DMS153 treated with DMSO at 0.1 percent for 48 hours (cell line): Measurements from ENCODE around the gene DUSP7.

Source experiments
- DNase-seq: peaks from one replicate; lab custom pipeline; 2025; ENCODE audit not compliant: unreplicated experiment; lab: John Stamatoyannopoulos, UW

The DUSP7 gene

DNA sequence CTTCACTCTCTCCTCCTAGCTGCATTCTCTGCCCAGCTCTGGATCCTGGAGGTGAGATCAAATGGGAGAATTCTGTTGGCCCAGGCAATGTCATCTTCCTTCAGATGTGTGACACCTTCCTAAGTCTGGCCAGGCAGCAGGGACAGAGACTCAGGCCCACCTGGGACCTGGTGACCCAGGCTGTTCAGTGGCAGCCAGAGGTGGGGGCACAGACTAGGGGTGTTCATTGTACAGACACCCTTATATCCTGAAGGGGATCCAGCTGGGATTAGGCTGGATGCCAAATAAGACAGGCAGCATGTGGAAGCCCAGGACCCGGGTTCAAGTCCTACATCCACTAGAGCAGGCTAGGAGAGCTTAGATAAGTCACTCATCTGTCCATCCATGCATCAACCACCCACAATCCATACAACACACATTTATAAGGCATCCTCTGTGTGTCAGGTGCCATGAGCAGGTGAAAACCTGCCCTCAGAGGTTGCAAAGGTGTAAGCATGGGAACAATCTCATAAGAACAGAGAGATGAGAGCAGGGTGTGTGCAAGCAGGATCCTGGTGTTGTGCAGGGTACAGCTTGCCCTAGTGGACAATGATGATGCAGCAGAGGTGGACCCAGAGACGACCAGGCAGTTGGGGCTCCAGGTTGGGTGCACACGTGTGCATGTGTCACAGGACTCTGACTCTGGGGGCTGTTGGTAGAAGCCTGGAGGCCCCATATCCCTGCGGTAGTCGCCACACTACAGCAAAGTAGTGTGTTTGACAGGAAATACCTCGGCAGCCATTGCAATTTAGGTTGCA lies 42.4 kb downstream of the DUSP7 start:
- no peak for DNase-seq

DNA sequence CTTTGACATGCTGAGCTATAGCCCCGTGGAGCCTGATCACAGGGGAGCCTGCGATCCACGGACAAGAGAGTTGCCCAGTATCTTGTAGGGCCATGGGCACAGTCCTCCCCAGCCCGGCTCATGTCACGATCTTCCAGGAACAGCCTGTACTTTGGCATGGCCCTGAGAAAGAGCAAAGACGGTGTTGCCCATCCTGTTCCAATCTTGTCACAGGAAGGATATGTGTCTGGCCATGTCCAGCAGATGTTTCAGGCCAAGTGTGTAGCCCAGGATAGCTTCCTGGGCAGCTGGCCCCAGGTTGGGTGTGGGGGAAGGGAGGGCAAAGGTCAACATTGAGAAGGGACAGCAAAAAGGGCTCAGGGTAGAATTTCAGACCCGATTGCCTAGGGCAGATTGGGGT lies 43.7 kb downstream of the DUSP7 start:
- DNase-seq, result no peak

DNA sequence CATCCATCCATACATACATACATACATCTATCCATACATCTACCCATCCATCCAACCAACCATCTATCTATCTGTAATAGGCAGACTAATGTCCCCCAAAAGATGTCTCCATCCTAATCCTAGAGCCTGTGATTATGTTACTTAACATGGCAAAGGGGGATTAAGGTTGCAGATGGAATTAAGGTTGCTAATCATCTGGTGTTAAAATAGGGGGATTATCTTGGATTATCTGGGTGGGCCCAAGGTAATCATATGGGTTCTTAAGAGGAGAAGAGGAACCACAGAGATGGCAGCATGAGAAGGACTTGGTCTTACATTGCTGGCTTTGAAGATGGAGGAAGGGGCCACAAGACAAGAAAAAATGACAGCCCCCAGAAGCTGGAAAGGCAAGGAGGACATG lies 45.9 kb downstream of the DUSP7 start:
- DNase-seq, result no peak

DNA sequence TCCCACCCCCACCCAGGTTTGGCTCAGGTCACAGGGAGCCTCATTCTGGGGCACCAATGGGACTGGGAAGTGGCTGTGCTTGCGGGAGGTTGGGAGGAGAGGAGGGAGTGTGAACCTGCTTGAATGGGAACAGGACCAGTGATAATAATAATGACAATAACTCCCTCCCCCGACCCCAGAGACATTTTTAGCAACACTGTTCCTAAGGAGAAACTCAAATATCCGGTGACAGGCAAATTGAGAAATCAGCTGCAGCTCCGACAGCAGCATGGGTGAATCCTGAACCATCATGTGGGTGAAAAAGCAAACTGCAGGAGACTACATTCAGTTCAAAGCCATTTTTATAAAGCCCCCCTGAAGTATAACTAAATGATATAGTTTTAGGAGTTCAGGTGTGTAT lies 49.1 kb downstream of the DUSP7 start:
- DNase-seq, result no peak

DNA sequence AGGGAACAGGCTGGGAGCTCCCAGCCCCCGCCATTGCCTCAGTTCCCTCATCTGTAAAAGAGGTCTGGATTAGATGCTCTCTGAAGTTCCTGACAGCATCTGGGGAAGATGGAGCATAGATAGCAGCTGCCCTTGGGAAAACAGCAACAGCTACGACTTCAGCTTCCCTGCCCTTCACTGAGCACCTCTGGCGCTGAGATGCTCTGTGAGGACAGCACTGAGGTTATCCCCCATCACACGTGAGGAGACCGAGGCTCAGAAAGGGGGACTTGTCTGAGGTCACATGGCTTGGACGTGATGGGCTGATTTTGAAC lies 49.6 kb downstream of the DUSP7 start:
- no peak for DNase-seq

DNA sequence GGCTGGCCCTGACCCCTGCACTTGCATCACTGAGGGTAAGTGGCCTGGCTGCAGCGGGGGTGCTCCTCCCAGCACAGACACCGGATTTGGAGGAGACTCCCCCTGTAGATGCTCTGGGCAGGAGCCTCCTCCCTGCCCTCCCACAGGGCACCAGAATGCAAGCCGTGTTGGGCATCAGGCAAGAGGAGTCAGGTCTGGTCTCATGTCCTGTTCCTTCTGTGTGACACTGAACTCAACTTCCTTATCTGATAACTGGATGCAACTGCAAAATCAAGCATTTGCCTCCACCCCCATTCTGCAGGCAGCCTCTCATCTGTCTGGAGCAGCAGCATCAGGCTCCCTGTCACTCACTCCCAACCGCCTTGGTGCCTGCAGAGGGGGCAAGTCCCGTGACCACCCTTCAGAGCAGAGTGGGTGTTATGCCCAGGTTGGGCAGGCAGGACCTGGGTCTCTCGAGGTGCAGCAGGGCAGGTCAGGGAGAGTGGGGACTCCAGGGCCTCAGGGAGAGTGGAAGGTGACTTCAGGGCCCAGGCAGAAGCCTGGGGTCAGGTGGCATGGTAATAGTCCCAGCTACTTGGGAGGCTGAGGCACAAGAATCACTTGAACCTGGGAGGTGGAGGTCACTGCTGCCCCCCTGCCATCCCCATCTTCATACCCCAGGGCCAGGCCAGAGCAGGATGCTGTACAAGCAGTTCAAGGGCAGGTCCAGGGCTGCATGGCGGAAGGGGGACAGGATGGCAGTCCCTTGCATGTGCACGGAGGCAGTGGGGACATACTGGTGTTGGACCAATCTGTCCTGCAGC lies 50.2 kb downstream of the DUSP7 start:
- DNase-seq, result no peak

DNA sequence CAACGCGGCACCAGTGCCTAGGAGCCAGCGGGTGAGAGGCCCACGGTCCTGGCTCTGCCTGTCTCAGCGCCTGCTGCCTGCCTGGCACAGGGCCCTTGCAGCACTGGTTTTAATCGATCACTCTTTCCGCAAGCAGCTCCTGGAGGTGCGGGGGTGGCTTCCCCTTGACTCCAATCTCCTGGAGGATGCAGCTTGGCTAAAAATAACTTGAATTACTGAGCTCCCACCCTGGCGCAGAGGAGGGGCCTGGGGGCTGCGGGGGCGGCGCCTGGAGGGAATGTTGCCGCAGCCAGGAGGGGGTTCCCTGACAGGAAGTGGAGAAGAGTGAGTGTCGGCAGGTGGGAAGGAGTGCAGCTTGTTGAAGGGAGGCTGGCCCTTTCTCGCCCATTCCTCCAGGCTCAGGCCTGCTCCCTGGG lies 50.8 kb downstream of the DUSP7 start:
- DNase-seq, result peak; percentile 2

DNA sequence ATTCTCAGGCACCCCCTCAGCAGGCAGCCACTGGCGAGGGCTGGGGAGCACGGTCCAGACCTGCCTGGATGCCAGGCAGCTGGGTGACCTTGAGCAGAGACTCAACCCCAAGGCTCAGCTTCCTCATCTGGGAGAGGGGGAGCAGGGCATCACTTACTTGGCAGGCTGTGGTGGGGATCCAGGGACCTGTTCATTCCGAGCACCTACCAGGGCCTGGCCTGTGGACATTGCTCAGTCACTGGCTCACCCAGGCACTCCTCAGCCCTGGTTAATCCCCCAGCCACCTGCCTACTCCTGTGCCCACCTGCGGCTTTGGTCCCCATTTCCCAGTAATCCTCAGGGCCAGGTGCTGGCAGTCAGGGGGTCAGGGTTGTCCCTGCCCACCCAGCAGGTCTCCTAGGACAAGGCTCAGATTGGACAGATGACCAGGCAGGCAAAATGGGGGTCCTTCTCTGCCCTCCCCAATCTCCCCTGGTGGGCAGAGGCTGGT lies 51.4 kb downstream of the DUSP7 start:
- no peak for DNase-seq

DNA sequence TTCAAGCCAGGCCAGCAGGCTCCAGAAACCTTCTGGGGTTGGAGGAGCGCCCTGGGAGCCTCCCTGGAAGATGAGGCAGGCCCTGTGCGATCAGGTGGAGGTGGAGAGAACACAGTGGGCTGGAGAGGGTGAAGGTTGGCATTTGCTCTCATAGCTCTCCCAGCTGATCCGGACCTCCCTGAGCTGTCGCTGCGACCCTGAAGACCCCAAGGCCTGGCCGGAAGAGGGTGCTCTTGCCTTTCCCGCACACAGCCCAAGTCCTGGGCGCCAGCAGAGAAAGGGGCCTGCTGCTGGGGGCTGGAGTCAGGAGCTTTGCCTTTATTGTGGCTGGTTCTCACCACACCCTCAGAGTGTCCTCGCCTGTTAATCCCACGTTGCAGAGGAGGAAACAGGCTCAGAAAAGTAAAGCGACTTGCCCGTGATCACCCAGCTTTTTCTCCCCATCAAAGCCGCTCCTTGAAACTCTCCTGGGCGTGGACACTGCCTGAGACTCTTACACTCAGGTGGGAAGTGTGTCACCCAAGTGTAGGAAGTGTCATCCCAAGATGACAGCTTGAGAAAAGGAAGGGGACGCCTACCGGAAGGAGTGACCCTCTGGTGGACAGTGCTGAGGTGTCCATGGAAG lies 52.1 kb downstream of the DUSP7 start:
- DNase-seq, result no peak

DNA sequence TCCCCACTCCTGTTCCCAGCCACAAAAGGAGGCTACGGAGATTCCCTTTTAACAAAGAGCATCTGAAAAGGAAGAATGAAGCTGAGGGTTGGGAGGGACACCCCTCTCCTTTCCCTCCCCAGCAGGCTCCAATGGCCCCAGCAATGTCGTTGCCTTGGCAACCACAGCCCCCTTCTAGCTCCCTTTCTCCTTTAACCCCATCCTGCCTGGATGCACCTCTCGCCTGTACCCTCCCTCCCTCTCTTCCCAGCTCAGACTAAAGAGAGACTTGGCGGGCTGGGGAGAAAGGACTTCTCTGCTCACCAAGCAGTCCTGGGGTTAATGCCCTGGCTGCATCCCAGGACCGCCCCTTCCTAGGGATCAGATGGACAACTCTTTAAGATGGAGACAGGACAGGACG lies 53.6 kb downstream of the DUSP7 start:
- DNase-seq, result no peak

DNA sequence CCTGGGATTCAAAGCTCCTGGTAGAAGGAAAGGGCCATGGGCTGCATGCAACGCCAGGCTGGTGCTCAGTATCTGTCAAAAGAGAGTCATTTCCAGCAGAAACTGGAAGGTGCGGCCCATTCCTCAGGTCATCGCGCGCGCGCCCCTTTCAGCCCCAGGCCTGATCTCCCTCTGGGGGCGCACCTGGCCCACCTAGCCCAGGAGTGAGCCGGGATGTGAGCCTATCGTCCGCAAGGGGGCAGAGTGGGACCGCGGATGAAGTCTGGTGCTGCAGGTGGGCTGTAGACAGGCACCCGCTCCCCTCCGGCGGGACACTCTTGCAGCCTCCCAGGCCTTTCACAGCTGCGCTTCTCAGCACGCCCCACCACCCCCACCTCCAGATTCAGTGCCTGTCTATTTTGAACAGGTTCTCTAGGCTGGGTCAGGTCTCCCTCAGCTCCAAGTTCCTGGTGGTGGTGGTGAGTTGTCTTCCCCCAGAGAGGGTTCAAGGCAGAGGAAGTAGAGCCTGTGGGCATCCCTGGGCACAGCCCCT lies 54.9 kb downstream of the DUSP7 start:
- DNase-seq, result peak; percentile 38

DNA sequence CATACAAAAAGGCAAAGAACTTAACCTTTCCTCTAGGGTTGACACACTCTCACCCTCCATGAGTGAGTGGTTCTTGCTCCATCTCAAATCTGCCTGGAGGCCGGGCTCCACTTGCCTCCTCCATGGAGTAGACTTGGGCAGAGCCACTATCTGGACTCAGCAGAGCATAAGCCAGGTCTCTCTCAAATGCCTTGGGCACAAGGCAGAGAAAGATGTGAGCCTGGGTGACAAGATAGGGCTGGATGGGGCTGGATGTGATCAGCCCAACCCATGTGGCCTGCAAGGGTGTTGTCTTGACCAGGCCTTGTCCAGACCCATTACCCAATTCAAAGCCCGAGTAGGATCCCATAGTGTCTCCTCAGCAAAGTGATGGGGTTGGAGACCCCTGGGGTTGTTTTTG lies 56.5 kb downstream of the DUSP7 start:
- DNase-seq, result no peak
